LNCAP (cell line): ENCODE data around the gene CFL2.

Experiments
- CTCF ChIP-seq: fragments of 450-650 bp; IDR thresholded peaks from 2 replicates; pipeline ENCODE4 v1.5.1; 2017; ENCODE audit warnings: mild to moderate bottlenecking

CFL2 gene

GRCh38 chr14:34707722-34708121, 6.7 kb downstream of the CFL2 start:
- TF ChIP-seq CTCF = no peak

GRCh38 chr14:34701808-34702207, 12.6 kb downstream of the CFL2 start:
- no peak for TF ChIP-seq CTCF

- TF ChIP-seq CTCF = no peak
Observed at GRCh38 chr14:34700622-34701130, 13.7 kb downstream of the CFL2 start.

GRCh38 chr14:34699873-34700621, 14.3 kb downstream of the CFL2 start:
- no peak for TF ChIP-seq CTCF

GRCh38 chr14:34693228-34693939, 21.0 kb downstream of the CFL2 start:
- TF ChIP-seq CTCF = no peak

- no peak for TF ChIP-seq CTCF
Observed at GRCh38 chr14:34692898-34693227, 21.5 kb downstream of the CFL2 start.

- TF ChIP-seq CTCF = no peak
Observed at GRCh38 chr14:34692348-34692747, 22.0 kb downstream of the CFL2 start.
